GM20000 (cell line): ENCODE data around the gene LRRC42.

Experiments
- DNase-seq: peaks from one replicate; pipeline ENCODE4 v3.0.0; 2012; ENCODE audit warnings: low spot score
- CTCF ChIP-seq: IDR thresholded peaks from 2 replicates; pipeline ENCODE4 v1.5.1; 2012; ENCODE audit warnings: mild to moderate bottlenecking, control low read depth; ENCODE audit errors: extremely low read depth, missing control alignments

Gene LRRC42

GRCh38 chr1:54009406-54009805 lies 63.3 kb downstream of the LRRC42 start:
- peak; percentile 21 for DNase-seq
- no peak for TF ChIP-seq CTCF

- DNase-seq = no peak
- TF ChIP-seq CTCF = no peak
Observed at GRCh38 chr1:54010415-54011117, 64.4 kb downstream of the LRRC42 start.

- DNase-seq = no peak
- no peak for TF ChIP-seq CTCF
Observed at GRCh38 chr1:54011316-54012007, 65.3 kb downstream of the LRRC42 start.

GRCh38 chr1:54012008-54012325 lies 65.8 kb downstream of the LRRC42 start:
- no peak for TF ChIP-seq CTCF
- DNase-seq = no peak

GRCh38 chr1:54012863-54013262 lies 66.7 kb downstream of the LRRC42 start:
- no peak for DNase-seq
- no peak for TF ChIP-seq CTCF

- TF ChIP-seq CTCF = no peak
- DNase-seq = no peak
Observed at GRCh38 chr1:54013393-54014008, 67.4 kb downstream of the LRRC42 start.

GRCh38 chr1:54014009-54014629 lies 68.0 kb downstream of the LRRC42 start:
- no peak for DNase-seq
- no peak for TF ChIP-seq CTCF
